PFSK-1 (cell line): Measurements from ENCODE around the gene OR5T3.

Experiments
- FOXP2 ChIP-seq: optimal IDR thresholded peaks from 2 replicates; pipeline ENCODE3; 2011; ENCODE audit warnings: borderline replicate concordance, control low read depth, inconsistent platforms; ENCODE audit not compliant: insufficient read depth; ENCODE audit errors: extremely low read length, extremely low read depth
- POLR2AphosphoS5 ChIP-seq: IDR thresholded peaks from 2 replicates; pipeline ENCODE4 v1.6.1; 2012; ENCODE audit warnings: low read depth, mild to moderate bottlenecking, control low read depth, low read length, moderate library complexity
- REST ChIP-seq, 2 experiments: IDR thresholded peaks; 2 replicates each; pipeline versions ENCODE4 v1.6.1 to v1.8.0; 2011 to 2012; ENCODE audit warnings: low read depth in 2 of 2, low read length in 2 of 2, control low read depth in 1 of 2, inconsistent platforms in 1 of 2, mild to moderate bottlenecking in 1 of 2, moderate library complexity in 1 of 2; ENCODE audit not compliant: insufficient read depth in 1 of 2
- TAF1 ChIP-seq: IDR thresholded peaks from 2 replicates; pipeline ENCODE4 v1.6.1; 2012; ENCODE audit warnings: low read length, control low read depth, borderline replicate concordance; ENCODE audit not compliant: insufficient read depth

- no peak for TF ChIP-seq FOXP2
- TF ChIP-seq POLR2AphosphoS5 = no peak
- TF ChIP-seq TAF1 = no peak
- TF ChIP-seq REST (IDR thresholded peaks at IDR 0.05; ENCODE audit: insufficient read depth in 1 of 2, low read depth in 2 of 2, low read length in 2 of 2) = no peak
Measured at GRCh38 chr11:56273854-56274253, 21.8 kb downstream of the OR5T3 start, which contains the start of gene OR5T1.
